Breast epithelium (tissue), 4 donors: ENCODE measurements around the gene SLC9A3. TPM values are rescaled to one million over a fixed set of nuclear protein-coding genes. Genes with fewer than 3 reads are reported as not detected.

Experiments
- DNase-seq, 2 donors: peaks; one replicate each; pipeline ENCODE4 v3.0.0-alpha.2; 2019; ENCODE audit warnings: low spot score in 2 of 2
- H3K27ac ChIP-seq, 2 donors: fragments of 200-600 bp; sonication (generic) in 1 of 2; one replicate each; pipeline ENCODE4 v1.5.1; 2016 to 2019; ENCODE audit warnings: mild to moderate bottlenecking in 1 of 2
- H3K27me3 ChIP-seq, 2 donors: fragments of 200-600 bp; sonication (generic) in 1 of 2; one replicate each; pipeline versions ENCODE4 v1.5.1 to v1.6.0; 2017 to 2019; ENCODE audit warnings: control low read depth in 1 of 2, mild to moderate bottlenecking in 1 of 2
- H3K36me3 ChIP-seq: fragments of 200-600 bp; one replicate; pipeline ENCODE4 v1.5.1; 2019
- H3K4me1 ChIP-seq, 2 donors: fragments of 200-600 bp; sonication (generic); one replicate each; pipeline ENCODE4 v1.5.1; 2016 to 2019; ENCODE audit warnings: control low read depth in 1 of 2
- H3K4me3 ChIP-seq, 3 donors: fragments of 200-600 bp; sonication (generic); 1 replicate in 2 of 3; 2 replicates in 1 of 3; pipeline ENCODE4 v1.5.1; 2016 to 2019; ENCODE audit warnings: mild to moderate bottlenecking in 3 of 3, moderate library complexity in 2 of 3
- H3K9me3 ChIP-seq, 2 donors: fragments of 200-600 bp; sonication (generic) in 1 of 2; one replicate each; pipeline ENCODE4 v1.5.1; 2016 to 2019; ENCODE audit warnings: control low read depth in 1 of 2
- CTCF ChIP-seq, 3 donors: fragments of 450-650 bp; IDR thresholded peaks; one replicate each; pipeline ENCODE4 v1.5.1; 2016 to 2017; ENCODE audit warnings: antibody characterized with exemption in 3 of 3, mild to moderate bottlenecking in 3 of 3, moderate library complexity in 3 of 3
- POLR2A ChIP-seq: fragments of 450-650 bp; IDR thresholded peaks from one replicate; pipeline ENCODE4 v1.6.1; 2016; ENCODE audit warnings: antibody characterized with exemption, mild to moderate bottlenecking, moderate library complexity
- POLR2AphosphoS5 ChIP-seq, 3 donors: sonication (generic); formaldehyde crosslinking; IDR thresholded peaks; one replicate each; pipeline ENCODE4 v1.6.1; 2017; ENCODE audit warnings: antibody characterized with exemption in 3 of 3
- intact Hi-C: fragments of 100-400 bp; cut with DNase I; formaldehyde crosslinking; loops from one replicate; pipeline ENCODE4 v1.15.1; 2023; ENCODE audit warnings: low total_unique reads
- total RNA-seq, 3 donors: library from RNA; depleted of rRNA; stranded (reverse); fragments of >200 nt; gene quantifications; one replicate each; pipeline ENCODE4 v1.1.0, GENCODE V29; 2016

SLC9A3 gene
- total RNA-seq, 3 donors from 2014 or later = 1.1 to 5.6 (median 2.3) TPM

- intact Hi-C loops = no loop called here
- no peak overlapping the region for H3K4me3 ChIP-seq
- H3K27me3 ChIP-seq = peaks cover under 1 to 76% of the 10 kb centered on the region in 2 donors
- TF ChIP-seq CTCF (IDR thresholded peaks at IDR 0.05) = no peak
- no peak for TF ChIP-seq POLR2AphosphoS5 (IDR thresholded peaks at IDR 0.05)
- no peak for TF ChIP-seq POLR2A
- no peaks in the 10 kb centered on the region for H3K36me3 ChIP-seq
- DNase-seq = no peak
- H3K9me3 ChIP-seq = no peaks in the 10 kb centered on the region
- H3K27ac ChIP-seq = no peak overlapping the region
- H3K4me1 ChIP-seq = no peaks in the 10 kb centered on the region
These were observed 14.7 kb upstream of the SLC9A3 start for GRCh38 chr5:538801-539468.

- Histone ChIP-seq H3K4me1 (no peaks in the 10 kb centered on the region), H3K4me3 (no peak overlapping the region), H3K27me3 (peaks cover 3 to 82% of the 10 kb centered on the region in 2 donors), H3K36me3 (no peaks in the 10 kb centered on the region), H3K27ac (no peak overlapping the region), H3K9me3 (no peaks in the 10 kb centered on the region)
- intact Hi-C loops = no loop called here
- TF ChIP-seq POLR2A (no peak), CTCF (IDR thresholded peaks at IDR 0.05) (no peak), POLR2AphosphoS5 (IDR thresholded peaks at IDR 0.05) (no peak)
- DNase-seq = no peak
These were observed 14.1 kb upstream of the SLC9A3 start for GRCh38 chr5:538271-538771.

- DNase-seq = no peak
- no peaks in the 10 kb centered on the region for H3K9me3 ChIP-seq
- H3K4me3 ChIP-seq = no peak overlapping the region
- TF ChIP-seq CTCF (IDR thresholded peaks at IDR 0.05) = no peak
- TF ChIP-seq POLR2AphosphoS5 (IDR thresholded peaks at IDR 0.05) = no peak
- TF ChIP-seq POLR2A = no peak
- peaks cover 3 to 85% of the 10 kb centered on the region in 2 donors for H3K27me3 ChIP-seq
- no peak overlapping the region for H3K27ac ChIP-seq
- H3K4me1 ChIP-seq = no peaks in the 10 kb centered on the region
- intact Hi-C loops = no loop called here
- H3K36me3 ChIP-seq = no peaks in the 10 kb centered on the region
These were observed 13.4 kb upstream of the SLC9A3 start for GRCh38 chr5:537621-538071.

- H3K9me3 ChIP-seq = no peaks in the 10 kb centered on the region
- no peaks in the 10 kb centered on the region for H3K4me1 ChIP-seq
- H3K4me3 ChIP-seq = no peak overlapping the region
- intact Hi-C loops = no loop called here
- peaks cover 3 to 86% of the 10 kb centered on the region in 2 donors for H3K27me3 ChIP-seq
- no peak overlapping the region for H3K27ac ChIP-seq
- H3K36me3 ChIP-seq = no peaks in the 10 kb centered on the region
- DNase-seq = no peak
- TF ChIP-seq CTCF (IDR thresholded peaks at IDR 0.05) (no peak), POLR2A (no peak), POLR2AphosphoS5 (IDR thresholded peaks at IDR 0.05) (no peak)
These were observed 12.8 kb upstream of the SLC9A3 start for GRCh38 chr5:537098-537497.

- intact Hi-C loops = no loop called here
- DNase-seq = no peak
- H3K4me3 ChIP-seq = no peak overlapping the region
These were observed 11.8 kb upstream of the SLC9A3 start for GRCh38 chr5:535846-536698.

More at GRCh38 chr5:535846-536698, 11.8 kb upstream of the SLC9A3 start:
- Histone ChIP-seq H3K27me3 (peaks cover 3 to 86% of the 10 kb centered on the region in 2 donors), H3K4me1 (no peaks in the 10 kb centered on the region), H3K27ac (no peak overlapping the region), H3K9me3 (no peaks in the 10 kb centered on the region), H3K36me3 (no peaks in the 10 kb centered on the region)
- TF ChIP-seq POLR2AphosphoS5 (IDR thresholded peaks at IDR 0.05) (no peak), POLR2A (no peak), CTCF (IDR thresholded peaks at IDR 0.05) (no peak)
